ENCODE data around the gene HTR4.
"Not testable (repeated sequence)": the region's sequence is repeated elsewhere in the genome, so short reads cannot be mapped to it uniquely, and the experiment has no call there.

HTR4 gene

DNA sequence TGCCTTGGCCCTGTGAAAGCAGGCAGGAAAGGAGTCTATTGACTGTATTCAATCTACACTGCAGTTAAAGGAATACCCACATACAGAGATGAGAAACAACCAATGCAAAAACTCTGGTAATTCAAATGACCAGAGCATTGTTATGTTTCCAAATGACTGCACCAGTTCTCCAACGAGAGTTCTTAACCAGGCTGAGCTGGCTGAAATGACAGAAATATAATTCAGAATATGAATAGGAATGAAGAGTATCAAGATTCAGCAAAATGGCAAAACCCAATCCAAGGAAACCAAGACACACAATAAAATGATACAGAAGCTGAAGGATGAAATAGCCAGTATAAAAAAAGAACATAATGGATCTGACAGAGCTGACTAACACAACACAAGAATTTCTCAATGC is 119.1 kb downstream of the HTR4 start:
- H3K4me3 ChIP-seq (ENCODE audit: low read length): no peak overlapping the region
- H3K36me3 ChIP-seq (replicated peaks; ENCODE audit: insufficient read depth, low read length): no peaks in the 10 kb centered on the region
- no peak overlapping the region for H3K9ac ChIP-seq (ENCODE audit: low read length)
- H3K4me1 ChIP-seq (ENCODE audit: low read length): no peaks in the 10 kb centered on the region
- no peaks in the 10 kb centered on the region for H3F3A ChIP-seq (ENCODE audit: insufficient read depth, low read length)
- no peaks in the 10 kb centered on the region for H4K20me1 ChIP-seq (ENCODE audit: insufficient read depth, low read length)
- no peak overlapping the region for H2AFZ ChIP-seq (ENCODE audit: low read length)
- TF ChIP-seq EZH2phosphoT487 (IDR thresholded peaks at IDR 0.05; ENCODE audit: low read length): no peak
- no peak for TF ChIP-seq EZH2 (optimal IDR thresholded peaks at IDR 0.05; ENCODE audit: low read depth, low read length)
- TF ChIP-seq, protein P1, sequence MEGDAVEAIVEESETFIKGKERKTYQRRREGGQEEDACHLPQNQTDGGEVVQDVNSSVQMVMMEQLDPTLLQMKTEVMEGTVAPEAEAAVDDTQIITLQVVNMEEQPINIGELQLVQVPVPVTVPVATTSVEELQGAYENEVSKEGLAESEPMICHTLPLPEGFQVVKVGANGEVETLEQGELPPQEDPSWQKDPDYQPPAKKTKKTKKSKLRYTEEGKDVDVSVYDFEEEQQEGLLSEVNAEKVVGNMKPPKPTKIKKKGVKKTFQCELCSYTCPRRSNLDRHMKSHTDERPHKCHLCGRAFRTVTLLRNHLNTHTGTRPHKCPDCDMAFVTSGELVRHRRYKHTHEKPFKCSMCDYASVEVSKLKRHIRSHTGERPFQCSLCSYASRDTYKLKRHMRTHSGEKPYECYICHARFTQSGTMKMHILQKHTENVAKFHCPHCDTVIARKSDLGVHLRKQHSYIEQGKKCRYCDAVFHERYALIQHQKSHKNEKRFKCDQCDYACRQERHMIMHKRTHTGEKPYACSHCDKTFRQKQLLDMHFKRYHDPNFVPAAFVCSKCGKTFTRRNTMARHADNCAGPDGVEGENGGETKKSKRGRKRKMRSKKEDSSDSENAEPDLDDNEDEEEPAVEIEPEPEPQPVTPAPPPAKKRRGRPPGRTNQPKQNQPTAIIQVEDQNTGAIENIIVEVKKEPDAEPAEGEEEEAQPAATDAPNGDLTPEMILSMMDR (IDR thresholded peaks at IDR 0.05; ENCODE audit: low read length): no peak
- no peaks in the 10 kb centered on the region for H3K79me2 ChIP-seq (ENCODE audit: low read length)
- H3K27ac ChIP-seq (ENCODE audit: low read length): no peak overlapping the region
- no peaks in the 10 kb centered on the region for H3K27me3 ChIP-seq (replicated peaks; ENCODE audit: insufficient read depth, low read length)
- no peaks in the 10 kb centered on the region for H3K9me2 ChIP-seq (replicated peaks; ENCODE audit: insufficient read depth, low read length)
- H3K4me2 ChIP-seq (ENCODE audit: low read depth, low read length): no peak overlapping the region
- H3K9me3 ChIP-seq (replicated peaks; ENCODE audit: insufficient read depth, low read length): no peaks in the 10 kb centered on the region
- no peak for DNase-seq

DNA sequence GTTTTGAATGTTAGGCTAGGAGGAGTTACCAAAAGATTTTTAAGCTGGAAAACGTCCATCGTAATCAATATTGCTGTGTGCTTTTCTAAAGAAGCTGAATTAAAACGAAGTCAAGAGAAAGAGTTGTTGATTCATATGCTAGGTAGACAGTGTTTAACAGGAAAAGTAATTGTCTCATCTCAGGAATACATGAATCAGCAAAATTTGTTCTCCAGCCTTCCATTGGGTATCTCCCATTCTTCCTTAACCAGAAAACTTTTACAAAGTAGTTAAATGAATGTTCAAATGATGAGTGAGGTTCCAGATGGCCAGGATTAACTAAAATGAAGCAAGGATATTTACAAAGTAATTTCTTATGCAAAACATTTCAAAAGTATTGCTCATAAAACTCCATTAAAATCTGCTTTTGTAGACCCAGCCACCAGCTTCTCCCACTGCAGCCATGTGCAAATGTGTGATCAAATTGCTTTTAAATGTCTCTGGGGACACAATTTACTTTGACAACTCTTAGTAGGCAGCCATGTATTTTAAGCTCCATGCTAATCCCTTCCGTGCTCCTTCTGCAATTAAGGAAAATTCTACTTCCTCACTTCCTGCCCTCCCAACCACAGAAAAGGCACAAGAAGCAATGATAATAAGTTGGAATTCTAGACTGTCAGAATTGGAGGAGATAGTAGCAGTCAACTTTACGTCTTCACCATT is 121.2 kb downstream of the HTR4 start:
- no peaks in the 10 kb centered on the region for H3K36me3 ChIP-seq (replicated peaks; ENCODE audit: insufficient read depth, low read length)
- H3K4me3 ChIP-seq (ENCODE audit: low read length): no peak overlapping the region
- no peak overlapping the region for H3K27ac ChIP-seq (ENCODE audit: low read length)
- H3K9me3 ChIP-seq (replicated peaks; ENCODE audit: insufficient read depth, low read length): no peaks in the 10 kb centered on the region
- no peaks in the 10 kb centered on the region for H3K4me1 ChIP-seq (ENCODE audit: low read length)
- no peak overlapping the region for H3K9ac ChIP-seq (ENCODE audit: low read length)
- H3K4me2 ChIP-seq (ENCODE audit: low read depth, low read length): no peak overlapping the region
- no peak for DNase-seq
- H4K20me1 ChIP-seq (ENCODE audit: insufficient read depth, low read length): no peaks in the 10 kb centered on the region
- H3K27me3 ChIP-seq (replicated peaks; ENCODE audit: insufficient read depth, low read length): no peaks in the 10 kb centered on the region
- TF ChIP-seq, protein P1 (IDR thresholded peaks at IDR 0.05; ENCODE audit: low read length): no peak
- TF ChIP-seq EZH2phosphoT487 (IDR thresholded peaks at IDR 0.05; ENCODE audit: low read length) (no peak), EZH2 (optimal IDR thresholded peaks at IDR 0.05; ENCODE audit: low read depth, low read length) (no peak)
- no peaks in the 10 kb centered on the region for H3K79me2 ChIP-seq (ENCODE audit: low read length)
- H2AFZ ChIP-seq (ENCODE audit: low read length): no peak overlapping the region
- H3F3A ChIP-seq (ENCODE audit: insufficient read depth, low read length): no peaks in the 10 kb centered on the region
- H3K9me2 ChIP-seq (replicated peaks; ENCODE audit: insufficient read depth, low read length): no peaks in the 10 kb centered on the region

DNA sequence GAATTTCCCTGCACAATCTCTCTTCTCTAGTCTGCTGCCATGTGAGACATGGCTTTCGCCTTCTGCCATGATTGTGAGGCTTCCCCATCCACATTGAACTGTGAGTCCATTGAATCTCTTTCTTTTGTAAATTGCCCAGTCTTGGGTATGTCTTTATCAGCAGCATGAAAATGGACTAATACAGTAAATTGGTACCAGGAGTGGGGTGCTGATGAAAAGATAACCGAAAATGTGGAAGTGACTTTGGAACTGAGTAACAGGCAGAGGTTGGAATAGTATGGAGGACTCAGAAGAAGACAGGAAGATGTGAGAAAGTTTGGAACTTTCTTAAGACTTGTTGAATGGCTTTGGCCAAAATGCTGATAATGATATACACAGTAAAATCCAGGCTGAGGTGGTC is 124.9 kb downstream of the HTR4 start:
- H3K4me1 ChIP-seq (ENCODE audit: low read length); DNase-seq; H3K27me3 ChIP-seq (replicated peaks; ENCODE audit: insufficient read depth, low read length); H3F3A ChIP-seq (ENCODE audit: insufficient read depth, low read length); H3K9ac ChIP-seq (ENCODE audit: low read length); H4K20me1 ChIP-seq (ENCODE audit: insufficient read depth, low read length); H3K27ac ChIP-seq (ENCODE audit: low read length); H2AFZ ChIP-seq (ENCODE audit: low read length); H3K79me2 ChIP-seq (ENCODE audit: low read length); H3K4me2 ChIP-seq (ENCODE audit: low read depth, low read length); H3K4me3 ChIP-seq (ENCODE audit: low read length); H3K9me2 ChIP-seq (replicated peaks; ENCODE audit: insufficient read depth, low read length); H3K36me3 ChIP-seq (replicated peaks; ENCODE audit: insufficient read depth, low read length); H3K9me3 ChIP-seq (replicated peaks; ENCODE audit: insufficient read depth, low read length): not testable (repeated sequence)

DNA sequence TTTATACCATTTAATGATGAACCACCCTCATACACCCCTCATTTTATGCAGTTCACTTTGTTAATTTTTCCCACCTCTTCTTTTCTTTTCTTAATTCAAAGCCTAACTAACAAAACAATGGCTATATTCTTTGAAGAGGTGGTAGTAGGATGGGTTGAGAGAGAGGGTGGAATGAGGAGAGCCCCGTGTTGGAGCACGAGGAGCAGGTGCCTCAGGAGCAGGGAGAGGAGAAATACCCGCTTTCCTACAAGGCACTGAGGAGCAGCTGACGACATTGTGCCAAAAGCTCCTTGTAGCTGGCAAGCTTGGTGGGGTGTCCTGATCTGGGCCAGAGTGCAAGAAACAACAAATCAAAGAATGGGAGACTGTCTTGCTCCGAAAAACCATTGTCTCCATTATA is 129.6 kb downstream of the HTR4 start:
- Histone ChIP-seq H3K79me2 (ENCODE audit: low read length) (no peaks in the 10 kb centered on the region), H3K4me2 (ENCODE audit: low read depth, low read length) (no peak overlapping the region)

More for the DNA sequence above, 129.6 kb downstream of the HTR4 start:
- Histone ChIP-seq H3K4me1 (ENCODE audit: low read length) (no peaks in the 10 kb centered on the region), H3F3A (ENCODE audit: insufficient read depth, low read length) (no peaks in the 10 kb centered on the region), H3K36me3 (replicated peaks; ENCODE audit: insufficient read depth, low read length) (no peaks in the 10 kb centered on the region), H3K27me3 (replicated peaks; ENCODE audit: insufficient read depth, low read length) (no peaks in the 10 kb centered on the region), H3K9me3 (replicated peaks; ENCODE audit: insufficient read depth, low read length) (no peaks in the 10 kb centered on the region), H3K9ac (ENCODE audit: low read length) (no peak overlapping the region), H3K27ac (ENCODE audit: low read length) (no peak overlapping the region), H4K20me1 (ENCODE audit: insufficient read depth, low read length) (no peaks in the 10 kb centered on the region), H2AFZ (ENCODE audit: low read length) (no peak overlapping the region), H3K4me3 (ENCODE audit: low read length) (no peak overlapping the region), H3K9me2 (replicated peaks; ENCODE audit: insufficient read depth, low read length) (no peaks in the 10 kb centered on the region)
- TF ChIP-seq EZH2phosphoT487 (IDR thresholded peaks at IDR 0.05; ENCODE audit: low read length): no peak
- no peak for TF ChIP-seq EZH2 (optimal IDR thresholded peaks at IDR 0.05; ENCODE audit: low read depth, low read length)
- TF ChIP-seq, protein P1 (IDR thresholded peaks at IDR 0.05; ENCODE audit: low read length): no peak
- no peak for DNase-seq
